ENCODE results near the gene TTC31. TPM values are rescaled to one million over a fixed set of nuclear protein-coding genes. Genes with fewer than 3 reads are reported as not detected.

TTC31 gene
- total RNA-seq, 1 experiment from 2014 or later = 26.4 TPM

DNA sequence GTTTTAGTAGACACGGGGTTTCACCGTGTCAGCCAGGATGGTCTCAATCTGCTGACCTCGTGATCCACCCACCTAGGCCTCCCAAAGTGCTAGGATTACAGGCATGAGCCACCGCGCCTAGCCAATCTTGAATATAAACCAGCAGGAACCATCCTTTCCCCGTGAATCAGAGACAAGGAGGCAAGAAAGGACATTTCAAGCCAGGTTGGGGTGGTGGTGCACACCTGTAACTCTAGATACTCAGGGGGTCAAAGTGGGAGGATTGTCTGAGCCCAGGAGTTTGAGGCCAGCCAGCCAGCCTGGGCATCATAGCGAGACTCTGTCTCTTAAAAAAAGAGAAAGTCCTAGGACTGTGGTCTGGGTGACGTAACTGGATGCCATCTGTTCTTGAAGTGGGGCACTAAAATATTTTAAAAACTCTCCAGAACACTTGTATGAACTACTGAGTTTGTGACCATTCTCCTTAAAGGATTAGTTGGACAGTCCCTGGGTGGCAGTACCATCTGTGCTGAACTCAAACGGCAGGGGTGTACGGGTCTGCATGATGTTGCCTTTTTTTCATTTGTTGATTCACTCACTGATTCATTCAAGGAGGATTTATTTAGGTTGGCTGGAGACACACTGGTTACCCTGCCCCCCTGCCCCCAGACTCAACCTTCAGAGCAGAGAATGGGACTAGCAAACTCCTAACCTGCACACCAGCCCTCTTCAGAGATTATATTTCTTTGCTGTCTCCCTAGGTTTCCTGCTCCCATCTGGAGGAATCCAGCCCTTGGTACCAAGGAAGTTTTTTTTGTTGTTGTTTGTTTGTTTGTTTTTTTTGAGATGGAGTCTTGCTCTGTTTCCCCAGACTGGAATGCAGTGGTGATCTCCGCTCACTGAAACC is 28.5 kb downstream of the TTC31 start:
- TF ChIP-seq, protein P1, sequence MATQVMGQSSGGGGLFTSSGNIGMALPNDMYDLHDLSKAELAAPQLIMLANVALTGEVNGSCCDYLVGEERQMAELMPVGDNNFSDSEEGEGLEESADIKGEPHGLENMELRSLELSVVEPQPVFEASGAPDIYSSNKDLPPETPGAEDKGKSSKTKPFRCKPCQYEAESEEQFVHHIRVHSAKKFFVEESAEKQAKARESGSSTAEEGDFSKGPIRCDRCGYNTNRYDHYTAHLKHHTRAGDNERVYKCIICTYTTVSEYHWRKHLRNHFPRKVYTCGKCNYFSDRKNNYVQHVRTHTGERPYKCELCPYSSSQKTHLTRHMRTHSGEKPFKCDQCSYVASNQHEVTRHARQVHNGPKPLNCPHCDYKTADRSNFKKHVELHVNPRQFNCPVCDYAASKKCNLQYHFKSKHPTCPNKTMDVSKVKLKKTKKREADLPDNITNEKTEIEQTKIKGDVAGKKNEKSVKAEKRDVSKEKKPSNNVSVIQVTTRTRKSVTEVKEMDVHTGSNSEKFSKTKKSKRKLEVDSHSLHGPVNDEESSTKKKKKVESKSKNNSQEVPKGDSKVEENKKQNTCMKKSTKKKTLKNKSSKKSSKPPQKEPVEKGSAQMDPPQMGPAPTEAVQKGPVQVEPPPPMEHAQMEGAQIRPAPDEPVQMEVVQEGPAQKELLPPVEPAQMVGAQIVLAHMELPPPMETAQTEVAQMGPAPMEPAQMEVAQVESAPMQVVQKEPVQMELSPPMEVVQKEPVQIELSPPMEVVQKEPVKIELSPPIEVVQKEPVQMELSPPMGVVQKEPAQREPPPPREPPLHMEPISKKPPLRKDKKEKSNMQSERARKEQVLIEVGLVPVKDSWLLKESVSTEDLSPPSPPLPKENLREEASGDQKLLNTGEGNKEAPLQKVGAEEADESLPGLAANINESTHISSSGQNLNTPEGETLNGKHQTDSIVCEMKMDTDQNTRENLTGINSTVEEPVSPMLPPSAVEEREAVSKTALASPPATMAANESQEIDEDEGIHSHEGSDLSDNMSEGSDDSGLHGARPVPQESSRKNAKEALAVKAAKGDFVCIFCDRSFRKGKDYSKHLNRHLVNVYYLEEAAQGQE (IDR thresholded peaks at IDR 0.05; ENCODE audit: low read depth) = no peak
- no peak for TF ChIP-seq FOSL1 (IDR thresholded peaks at IDR 0.05; ENCODE audit: low read depth)
- TF ChIP-seq POLR2A (IDR thresholded peaks at IDR 0.05; ENCODE audit: borderline replicate concordance, extremely low read depth, insufficient read depth, insufficient read length) = no peak
- TF ChIP-seq EZH2 (IDR thresholded peaks at IDR 0.05) = no peak
- TF ChIP-seq, protein P2, sequence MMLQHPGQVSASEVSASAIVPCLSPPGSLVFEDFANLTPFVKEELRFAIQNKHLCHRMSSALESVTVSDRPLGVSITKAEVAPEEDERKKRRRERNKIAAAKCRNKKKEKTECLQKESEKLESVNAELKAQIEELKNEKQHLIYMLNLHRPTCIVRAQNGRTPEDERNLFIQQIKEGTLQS (IDR thresholded peaks at IDR 0.05) = no peak
- no peak for TF ChIP-seq TCF7L2 (IDR thresholded peaks at IDR 0.05; ENCODE audit: borderline replicate concordance, extremely low read depth, insufficient read depth, insufficient read length)
- no peak for TF ChIP-seq ZNF274 (IDR thresholded peaks at IDR 0.05; ENCODE audit: low read depth, low read length)
- TF ChIP-seq, protein P3, sequence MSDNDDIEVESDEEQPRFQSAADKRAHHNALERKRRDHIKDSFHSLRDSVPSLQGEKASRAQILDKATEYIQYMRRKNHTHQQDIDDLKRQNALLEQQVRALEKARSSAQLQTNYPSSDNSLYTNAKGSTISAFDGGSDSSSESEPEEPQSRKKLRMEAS (IDR thresholded peaks at IDR 0.05) = no peak
- TF ChIP-seq SIN3A (IDR thresholded peaks at IDR 0.05; ENCODE audit: low read depth) = no peak
- POLR2A ChIA-PET = no interaction called here
- Histone ChIP-seq H3K27ac (ENCODE audit: low read depth, low read length) (no peak overlapping the region), H3K27me3 (ENCODE audit: insufficient read depth, low read length) (no peaks in the 10 kb centered on the region), H3K4me2 (ENCODE audit: low read length) (no peak overlapping the region), H3K9me3 (ENCODE audit: control insufficient read depth in 1 of 2, insufficient read depth in 1 of 2, low read depth in 1 of 2, low read length in 2 of 2) (no peaks in the 10 kb centered on the region), H4K20me1 (ENCODE audit: insufficient read depth) (no peaks in the 10 kb centered on the region), H3K9me2 (ENCODE audit: insufficient read depth) (no peaks in the 10 kb centered on the region), H3K4me1 (ENCODE audit: control insufficient read depth in 1 of 2, insufficient read depth in 2 of 2, low read length in 2 of 2) (peaks cover 6 to 16% of the 10 kb centered on the region in 2 experiments; a peak in 3 of 4 replicates), H3K4me3 (replicated peaks in 1 of 2; ENCODE audit: low read depth in 1 of 2, low read length in 2 of 2) (no peak overlapping the region), H3K36me3 (ENCODE audit: control insufficient read depth in 1 of 2, insufficient read depth in 2 of 2, low read length in 2 of 2) (no peaks in the 10 kb centered on the region), H3K9ac (ENCODE audit: low read length) (no peak overlapping the region), H2AFZ (ENCODE audit: low read depth, low read length, poor library complexity, severe bottlenecking) (no peak overlapping the region), H3K79me2 (ENCODE audit: insufficient read depth, low read length) (peaks cover 9% of the 10 kb centered on the region; the same call in 1 of the 2 replicates)
- no peak for ATAC-seq
- intact Hi-C loops (cut with micrococcal nuclease) = no loop called here
- CTCF ChIA-PET = no interaction called here
- DNase-seq (ENCODE audit: low read depth, low spot score) = no peak
- RAD21 ChIA-PET (ENCODE audit: low non-redundant PET in 1 of 2, low total read pairs in 2 of 2, uncharacterized antibody in 2 of 2, unreplicated experiment in 2 of 2) = no interaction called here
- no TSS peak for BruUV-seq (replicated peaks)
